ENCODE results near the gene ATP6AP1.

ATP6AP1 gene

DNA sequence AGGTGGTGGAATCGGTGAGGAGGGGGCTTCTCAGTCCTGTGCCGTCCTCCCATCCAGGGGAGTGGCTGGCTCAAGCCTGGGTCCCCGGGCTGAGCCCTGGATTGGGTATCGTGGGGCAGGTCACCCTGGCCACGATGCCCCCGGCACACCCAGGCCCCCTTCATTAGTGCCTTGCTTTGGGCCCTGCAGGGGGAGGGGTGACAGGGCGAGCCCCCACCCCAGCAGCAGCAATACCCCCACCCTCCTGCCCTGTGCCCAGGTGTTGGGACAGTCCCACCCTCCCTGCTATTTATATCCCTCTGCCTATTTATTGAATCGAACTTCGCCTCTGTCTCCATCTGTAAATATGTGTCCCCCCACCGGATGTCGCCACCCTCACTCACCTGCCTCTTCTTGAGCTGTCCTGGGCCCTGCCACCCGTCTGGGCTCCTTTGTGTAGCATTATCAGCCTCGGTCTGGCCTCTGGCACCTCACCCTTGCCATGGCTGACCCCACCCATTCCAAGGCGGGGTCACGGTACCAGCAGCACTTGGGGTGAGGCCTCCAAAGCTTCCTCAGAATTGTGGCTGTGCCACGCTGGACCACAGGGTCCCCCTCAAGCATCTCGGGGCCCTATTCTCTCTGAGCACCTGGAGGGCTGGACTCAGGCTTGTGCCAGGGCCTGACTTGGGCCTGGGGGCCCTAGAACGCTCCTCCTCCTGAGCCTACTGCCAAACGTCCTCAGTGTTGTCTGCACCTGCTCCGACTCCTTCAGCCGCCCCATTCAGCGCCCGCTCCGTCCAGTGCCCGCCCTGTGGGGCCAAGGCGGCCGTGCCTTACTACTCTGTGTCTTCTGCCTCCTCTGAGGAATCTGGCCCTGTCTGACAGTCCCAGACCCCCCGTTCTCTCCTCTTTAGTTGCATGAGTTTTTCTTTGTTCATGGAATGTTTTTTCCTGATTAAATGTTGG, 44.5 kb downstream of the ATP6AP1 start:
- DNase-seq: no peak

DNA sequence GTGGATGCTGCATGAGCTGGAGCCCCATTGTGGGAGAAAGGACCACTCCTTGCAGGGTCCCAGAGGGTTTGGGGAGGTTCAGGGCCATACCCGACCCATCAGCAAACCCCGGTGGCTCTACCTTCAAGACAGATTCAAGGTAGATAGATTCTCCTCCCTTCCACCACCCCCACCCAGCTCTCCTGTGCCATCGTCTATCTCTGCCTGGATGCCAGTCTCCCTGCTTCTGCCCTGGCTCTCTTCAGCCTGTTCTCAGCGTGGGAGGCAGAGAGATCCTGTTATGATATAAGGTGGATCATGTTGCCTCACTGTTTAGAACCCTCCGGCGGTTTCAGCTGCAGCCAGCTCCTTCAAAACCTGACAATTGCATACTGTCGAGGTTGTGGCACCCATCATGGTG, 45.2 kb downstream of the ATP6AP1 start:
- no peak for DNase-seq

DNA sequence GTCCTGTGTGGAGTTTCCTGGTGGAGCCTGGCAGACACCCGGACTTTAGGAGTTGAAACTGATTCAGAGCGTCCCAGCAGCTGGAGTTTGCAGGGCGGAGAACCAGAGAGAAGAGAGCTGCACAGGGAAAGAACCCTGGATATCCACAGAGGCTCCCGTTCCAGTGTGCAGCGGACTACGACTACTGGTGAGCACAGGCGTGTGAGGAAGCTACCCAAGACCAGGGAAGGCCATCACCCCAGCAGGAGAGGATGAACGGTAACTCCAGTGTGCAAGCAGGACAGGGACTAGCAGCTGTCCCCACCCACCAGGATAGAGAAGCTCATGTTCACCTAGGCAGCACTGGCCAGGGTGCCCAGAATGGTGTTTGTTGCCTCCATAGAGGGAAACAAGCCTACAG, 48.3 kb downstream of the ATP6AP1 start:
- DNase-seq: no peak

DNA sequence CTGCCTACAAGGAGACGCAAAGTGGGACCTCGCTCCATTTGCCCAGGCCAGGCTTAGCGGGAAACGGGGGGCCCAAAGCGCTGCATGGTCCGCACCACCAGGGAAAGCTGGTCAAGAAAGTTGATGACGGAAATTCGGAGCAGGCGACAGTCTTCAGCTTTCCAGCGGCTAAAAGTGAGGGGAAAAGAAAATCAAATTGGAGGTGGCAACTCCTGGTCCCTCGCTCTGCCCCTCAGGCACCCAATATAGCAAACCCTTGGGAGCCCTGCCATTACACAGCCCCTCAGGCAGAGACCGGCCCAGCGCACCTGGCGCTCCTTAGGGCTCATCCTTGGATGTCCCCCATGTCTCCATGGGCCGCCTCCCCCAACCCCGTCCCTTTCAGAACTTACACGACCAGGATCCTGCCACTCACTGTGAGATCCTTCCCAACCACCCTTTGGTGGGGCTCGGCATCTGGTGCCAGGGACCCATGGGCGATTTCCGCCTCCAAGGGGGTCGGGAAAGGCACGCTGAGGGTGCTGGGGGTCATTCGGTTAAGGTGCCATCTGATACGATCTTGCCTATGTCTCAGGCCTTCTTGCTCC, 49.5 kb downstream of the ATP6AP1 start:
- no peak for DNase-seq

DNA sequence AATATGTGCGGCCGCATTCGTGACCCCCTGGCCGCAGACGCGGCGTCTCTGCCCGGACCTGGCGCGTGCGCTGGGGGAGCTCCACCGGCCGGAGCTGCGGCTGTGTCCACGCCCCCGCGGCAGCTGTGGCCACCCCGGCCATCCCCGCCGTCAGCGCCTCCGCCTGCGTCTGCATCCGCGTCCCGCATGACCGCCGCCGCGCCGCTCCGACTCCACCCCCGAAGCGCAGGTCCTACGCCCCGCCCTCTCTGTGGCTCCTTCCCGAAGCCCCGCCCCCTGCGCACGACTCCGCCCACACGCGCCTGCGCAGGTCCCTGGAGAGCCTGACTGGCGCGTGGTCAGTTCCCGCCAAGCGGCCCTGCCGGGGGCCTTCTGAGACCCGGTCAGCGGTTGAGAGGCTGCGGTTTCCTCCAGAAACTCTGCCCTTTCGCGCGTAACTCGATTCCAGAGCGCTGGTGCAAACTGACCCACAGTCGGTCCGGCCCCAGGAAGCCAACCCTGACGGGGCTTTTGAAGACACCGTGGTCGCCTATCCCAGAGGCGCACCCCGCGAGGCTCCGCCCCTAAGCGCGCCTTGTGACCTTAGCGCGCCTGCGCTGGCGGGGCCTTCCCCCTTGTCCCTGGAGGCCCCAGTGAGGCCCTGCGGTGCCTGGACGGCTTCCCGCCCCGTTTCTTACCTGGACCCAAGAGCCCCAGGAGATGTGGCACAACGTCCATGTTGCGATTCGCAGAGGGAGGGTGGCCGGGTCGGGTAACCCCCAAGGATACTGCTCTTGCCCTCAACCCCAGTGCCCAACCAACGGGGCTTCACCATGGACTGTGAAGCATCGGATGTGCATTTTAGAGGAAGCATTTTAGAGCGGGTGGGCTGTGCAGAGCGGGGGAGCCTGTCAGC, 50.5 kb downstream of the ATP6AP1 start, which contains the start of gene LAGE3:
LAGE3 (minus strand) TSS at position 554 of the 895 bp plus-strand sequence; CDS start at position 188, 366 bp downstream.
- DNase-seq: peak; percentile 73

DNA sequence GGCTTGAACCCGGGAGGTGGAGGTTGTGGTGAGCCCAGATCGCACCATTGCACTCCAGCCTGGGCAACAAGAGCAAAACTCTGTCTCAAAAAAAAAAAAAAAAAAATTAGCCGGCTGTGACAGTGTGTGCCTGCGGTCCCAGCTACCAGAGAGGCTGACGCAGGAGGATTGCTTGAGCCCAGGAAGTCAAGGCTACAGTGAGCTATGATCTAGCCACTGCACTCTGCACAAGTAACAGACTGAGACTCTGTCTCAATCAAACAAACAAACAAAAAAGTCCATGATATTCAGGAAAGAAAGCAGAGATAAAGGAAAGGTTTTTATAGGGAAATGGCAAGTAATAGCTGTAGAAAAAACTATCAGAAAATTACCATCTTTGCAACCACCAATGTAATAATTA, 52.7 kb downstream of the ATP6AP1 start:
- DNase-seq: no peak

DNA sequence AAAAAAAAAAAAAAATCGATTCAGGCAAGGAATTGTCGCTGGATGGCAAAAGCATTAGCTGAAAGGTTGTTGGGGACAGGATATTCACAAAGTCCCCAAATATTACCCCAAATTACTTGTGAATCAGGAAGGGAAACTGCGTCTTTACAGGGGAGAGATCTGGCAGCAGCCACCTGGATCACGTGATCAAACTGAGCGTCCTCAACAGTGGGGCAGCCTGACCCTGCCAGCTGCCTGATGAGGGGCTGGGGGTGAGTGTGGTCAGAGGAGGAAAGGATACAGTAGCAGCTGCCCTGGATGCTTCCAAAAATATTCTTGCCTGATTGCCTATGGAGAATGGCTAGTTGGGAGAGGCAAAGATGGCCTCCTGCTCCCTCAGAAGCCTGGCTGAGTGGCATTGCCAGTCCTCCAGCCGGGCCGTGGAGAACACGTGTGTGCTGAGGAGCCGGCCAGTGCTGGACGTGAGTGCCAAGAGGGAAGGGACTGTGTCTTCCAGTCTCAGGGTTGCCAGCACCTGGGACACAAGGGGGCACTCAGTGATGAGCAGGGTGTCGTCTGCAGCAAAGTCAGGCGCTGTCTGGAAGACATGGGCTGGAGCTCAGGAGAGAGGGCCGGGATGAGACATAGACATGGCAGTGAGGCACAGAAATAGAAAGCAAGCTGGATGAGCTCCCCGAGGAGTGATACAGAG, 53.6 kb downstream of the ATP6AP1 start:
- DNase-seq: no peak

DNA sequence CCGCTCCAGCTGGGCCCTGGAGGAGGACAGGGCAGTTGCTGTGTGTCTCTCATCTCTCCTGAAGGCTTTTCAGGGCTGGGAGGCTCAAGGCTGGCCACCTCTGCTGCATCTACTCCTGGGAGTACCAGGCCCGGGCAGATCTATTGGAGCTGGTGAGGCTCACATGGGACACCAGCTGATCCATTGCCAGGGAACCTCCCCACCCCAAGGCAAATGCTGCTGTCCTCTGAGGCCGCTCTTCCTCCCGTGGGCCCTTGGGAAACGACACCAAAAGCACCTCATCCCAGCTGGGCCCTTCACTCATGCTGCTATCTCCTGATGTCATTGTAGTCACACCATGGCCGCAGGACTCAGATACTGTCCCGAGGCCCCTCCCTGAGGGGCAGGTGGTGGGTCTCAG, 54.3 kb downstream of the ATP6AP1 start:
- no peak for DNase-seq

DNA sequence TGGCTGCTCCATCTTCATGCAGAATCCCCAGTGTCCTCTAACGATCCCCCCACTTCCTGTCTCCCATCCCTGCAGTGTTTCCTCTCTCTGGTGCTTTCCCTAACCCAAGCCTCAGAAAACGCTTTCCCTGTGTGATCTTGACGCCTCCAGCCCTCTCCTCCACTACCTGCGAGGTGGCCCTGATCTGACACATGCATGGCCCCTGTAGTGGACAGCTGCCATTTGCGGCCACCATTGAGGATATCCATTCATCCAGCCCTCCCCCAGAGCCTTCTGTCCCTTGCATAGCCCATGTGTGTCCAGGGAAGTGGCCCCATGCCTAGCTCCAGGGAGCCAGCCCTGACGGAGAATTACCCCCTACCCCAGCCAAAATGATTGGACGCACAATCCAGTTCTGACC, 54.8 kb downstream of the ATP6AP1 start:
- no peak for DNase-seq

DNA sequence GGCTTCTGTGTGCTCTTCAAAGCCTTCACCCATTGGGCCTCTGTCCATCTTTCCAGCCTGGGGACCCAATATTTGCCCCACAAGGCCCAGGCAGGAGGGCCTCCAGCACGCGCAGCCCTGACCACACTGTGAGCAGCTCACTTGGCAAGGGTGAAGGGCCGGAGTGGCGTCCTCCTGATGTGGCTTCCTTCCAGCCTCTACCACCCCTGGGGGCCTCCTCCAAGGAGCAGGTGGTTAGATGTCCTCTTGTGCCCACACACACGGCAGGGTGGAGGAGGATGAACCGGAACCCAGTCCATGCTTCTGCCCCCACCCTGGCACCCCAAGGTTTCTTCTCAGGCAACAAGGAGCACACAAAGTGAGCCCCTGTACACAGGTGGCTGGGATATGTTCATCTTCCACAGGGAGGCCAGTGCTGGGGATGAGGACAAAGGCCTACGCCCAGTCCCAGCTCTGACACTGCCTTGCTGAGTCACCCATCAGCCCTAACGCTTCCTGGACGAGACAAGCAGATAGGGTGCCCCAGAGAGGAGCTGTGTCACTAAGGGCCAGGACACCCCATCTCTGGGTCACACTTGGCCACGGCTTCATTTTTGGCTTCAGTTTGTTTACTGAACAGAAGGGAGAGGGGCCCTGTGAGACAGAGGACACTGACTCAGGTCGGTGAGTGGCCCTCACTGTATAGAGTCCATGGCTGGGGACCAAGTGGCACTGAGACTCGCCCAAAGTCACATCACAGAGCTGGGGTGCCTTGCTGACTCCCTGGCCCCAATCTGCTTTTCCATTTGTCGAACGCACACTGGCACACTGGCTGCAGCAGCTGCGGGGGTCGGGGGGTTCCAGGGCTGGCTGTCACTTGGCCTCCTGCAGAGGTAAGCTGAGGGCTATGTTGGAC, 56.0 kb downstream of the ATP6AP1 start:
- no peak for DNase-seq

DNA sequence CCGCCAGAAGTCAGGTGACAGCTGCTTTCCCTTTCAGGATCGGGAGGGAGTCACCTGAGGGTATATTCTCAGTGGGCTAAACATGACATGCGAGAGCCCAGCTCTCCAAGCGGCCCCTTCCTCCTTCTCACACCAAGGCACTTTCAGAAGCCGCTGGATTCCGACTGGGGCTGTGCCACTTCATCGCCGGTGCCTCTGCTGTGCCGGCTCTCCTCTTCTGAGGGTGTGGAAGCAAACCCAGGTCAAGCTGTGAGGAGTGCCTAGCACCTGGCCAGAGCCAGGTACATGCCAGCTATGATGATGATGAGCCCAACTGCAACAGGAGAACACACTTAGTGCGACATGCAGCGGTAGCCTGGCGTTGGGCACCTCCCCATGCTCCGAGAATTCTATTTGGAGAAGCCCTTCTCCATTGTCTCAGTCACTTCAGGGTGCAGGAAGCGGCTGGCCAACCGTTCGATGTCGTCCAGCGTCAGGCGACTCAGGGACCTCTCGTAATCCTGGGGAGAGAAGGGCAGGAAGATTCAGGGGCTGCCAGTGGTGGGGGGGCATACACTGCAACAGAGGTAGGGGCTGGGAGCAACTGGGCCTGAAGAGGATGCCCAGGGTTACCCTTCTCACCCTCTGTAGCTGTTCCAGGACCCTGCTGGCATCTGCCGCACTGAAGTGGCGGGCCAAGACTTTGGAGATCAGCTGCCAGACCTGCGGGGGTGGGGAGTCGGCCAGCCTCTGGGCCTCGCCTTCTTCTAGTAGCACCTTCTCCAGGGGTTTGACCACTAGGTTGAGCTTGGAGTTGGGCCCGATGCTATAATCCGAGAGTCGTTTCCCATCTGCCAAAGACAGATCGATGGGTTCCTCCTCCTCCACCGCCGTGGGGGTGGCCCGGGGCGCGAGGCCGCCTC, 56.9 kb downstream of the ATP6AP1 start:
- no peak for DNase-seq

DNA sequence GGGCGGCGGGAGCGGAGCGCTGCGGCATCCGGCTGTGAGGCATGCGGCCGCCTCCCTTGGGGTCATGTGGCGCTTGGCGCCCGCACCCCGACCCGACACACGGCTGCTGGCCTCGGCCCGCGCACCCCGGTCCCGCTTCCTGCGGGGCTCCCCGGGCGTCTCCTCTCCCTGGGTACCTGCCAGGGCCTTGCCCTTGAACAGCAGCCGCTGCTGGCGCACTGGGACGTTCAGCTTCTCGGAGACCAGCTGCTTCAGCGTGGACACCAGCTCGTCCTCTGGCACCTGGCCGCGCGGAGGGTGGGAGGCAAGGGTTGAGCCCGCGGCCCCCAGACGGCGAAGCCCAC, 57.5 kb downstream of the ATP6AP1 start:
- no peak for DNase-seq
